GM21717 (cell line): ENCODE results near the gene HRK.

Experiments
- ATAC-seq: cut with Tn5 transposase; IDR thresholded peaks from one replicate; pipeline ENCODE4 v1.9.1; 2021; ENCODE audit warnings: mild to moderate bottlenecking, moderate library complexity; ENCODE audit not compliant: unreplicated experiment

The HRK gene

DNA sequence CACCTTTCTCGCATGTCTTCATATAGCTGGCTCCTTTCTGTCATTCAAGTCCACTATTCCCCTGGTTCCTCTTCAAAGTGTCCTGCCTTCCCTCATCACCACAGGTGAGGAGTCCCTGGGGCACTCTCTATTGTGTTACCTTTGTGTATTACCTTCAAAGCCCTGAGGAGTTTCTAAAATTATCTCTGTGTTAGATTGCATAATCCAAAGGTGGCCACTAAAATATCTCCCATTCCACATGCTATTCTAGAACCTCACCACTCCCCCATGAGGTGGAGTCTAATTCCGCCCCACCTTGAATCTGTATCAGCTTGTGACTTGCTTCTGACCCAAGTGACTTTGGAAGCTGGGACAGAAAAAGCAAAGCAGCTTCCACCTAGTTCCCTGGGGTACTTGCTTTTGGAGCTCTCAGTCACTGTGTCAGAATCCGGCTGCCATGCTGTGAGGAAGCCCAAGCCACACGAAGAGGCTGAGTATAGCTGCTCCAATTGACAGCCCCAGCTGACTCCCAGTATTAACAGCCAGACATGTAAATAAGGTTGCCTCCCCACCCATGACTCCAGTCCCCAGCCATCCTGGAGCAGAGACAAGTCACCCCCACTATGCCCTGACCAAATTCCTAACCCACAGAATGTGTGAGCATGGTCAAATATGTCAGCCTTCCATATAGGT, 6.8 kb downstream of the HRK start:
- ATAC-seq: no peak

DNA sequence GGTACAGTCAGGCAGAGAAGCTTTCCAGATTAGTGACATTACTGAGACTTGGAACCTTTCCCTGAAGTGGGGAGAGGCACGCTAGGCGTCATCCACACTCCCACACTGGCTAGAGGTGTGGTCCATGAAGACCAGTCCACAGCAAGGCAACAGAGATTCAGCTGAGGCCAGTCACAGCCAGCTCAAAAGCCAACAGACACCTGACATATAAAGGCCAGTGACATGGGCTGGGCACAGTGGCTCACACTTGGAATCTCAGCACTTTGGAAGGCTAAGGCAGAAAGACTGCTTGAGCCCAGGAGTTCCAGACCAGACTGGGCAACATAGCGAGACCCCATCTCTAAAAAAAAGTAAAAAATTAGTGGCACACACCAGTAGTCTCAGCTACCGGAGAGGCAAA, 10.9 kb downstream of the HRK start:
- ATAC-seq: no peak

DNA sequence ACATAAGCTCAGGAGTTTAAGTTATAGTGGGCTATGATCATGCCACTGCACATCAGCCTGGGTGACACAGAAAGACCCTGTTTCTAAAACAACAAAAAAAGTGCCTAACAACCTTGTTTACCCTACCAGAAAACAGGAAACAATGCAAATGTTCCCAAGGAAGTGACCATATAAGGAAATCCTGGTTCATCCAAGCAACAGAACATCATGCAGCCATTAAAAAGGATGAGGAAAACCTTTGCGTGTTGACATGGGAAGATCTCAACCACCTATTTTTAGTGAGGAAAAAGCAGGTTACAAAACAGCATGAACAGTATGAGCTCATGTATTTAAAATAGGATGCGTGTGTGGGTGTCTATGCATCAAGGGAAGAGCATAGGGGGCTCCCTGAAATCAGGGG, 13.7 kb downstream of the HRK start:
- no peak for ATAC-seq

DNA sequence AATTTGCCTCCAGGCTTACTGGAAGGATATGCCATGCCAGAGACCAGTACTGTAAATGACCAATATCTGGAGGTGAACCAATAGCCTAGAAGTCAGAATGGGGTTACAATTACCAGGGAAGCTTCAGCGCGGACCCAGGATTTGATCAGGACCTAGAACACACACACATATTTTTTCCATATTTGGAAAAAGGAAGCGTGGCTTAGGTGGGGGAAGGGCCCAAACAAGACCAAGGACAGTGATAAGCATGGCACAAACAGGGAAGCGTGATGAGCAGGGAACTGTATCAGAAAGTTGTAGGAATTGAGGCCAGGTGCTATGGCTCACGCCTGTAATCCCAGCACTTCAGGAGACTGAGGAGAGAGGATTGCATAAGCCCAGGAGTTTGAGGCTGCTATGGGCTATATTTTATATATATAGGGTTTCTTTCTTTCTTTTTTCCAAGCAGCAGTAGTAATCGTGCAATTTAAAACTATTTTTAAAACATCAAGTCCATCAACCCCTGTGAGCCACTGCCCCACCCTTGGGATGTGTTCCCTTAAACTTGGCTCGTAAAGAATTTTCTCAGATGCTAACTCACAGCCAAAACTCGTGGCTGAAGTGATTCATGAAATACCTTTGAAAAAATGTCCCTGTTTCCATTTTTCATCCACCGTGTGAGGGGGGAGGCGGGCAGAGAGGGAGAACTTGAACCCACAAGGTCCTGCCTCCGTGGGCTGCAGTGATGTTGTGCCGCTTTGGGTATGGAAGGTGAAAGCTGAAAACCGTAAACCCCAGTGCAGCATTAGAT, 16.7 kb downstream of the HRK start:
- ATAC-seq: no peak

DNA sequence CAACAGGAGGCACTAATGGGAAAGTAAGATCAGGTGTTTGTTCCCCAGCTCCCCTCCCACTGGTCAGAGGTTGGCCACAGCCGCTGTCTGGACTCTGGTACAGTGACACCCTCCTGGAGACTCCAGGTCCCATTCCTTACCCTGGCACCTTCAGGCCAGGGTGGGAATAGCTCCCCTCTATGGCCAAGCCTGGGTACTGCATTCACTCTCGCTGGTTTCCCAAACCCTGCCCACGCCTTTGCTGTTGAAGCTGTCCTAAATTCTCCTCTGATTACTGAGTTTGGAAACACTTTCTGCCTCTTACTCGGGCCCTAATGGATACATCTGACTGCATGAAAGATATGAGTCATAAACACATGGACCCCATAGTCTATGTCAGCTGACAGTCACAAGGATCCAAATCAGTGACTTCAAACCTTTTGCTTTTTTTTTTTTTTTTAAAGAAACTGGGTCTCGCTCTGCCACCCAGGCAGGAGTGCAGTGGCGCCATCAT, 17.9 kb downstream of the HRK start:
- ATAC-seq: no peak

DNA sequence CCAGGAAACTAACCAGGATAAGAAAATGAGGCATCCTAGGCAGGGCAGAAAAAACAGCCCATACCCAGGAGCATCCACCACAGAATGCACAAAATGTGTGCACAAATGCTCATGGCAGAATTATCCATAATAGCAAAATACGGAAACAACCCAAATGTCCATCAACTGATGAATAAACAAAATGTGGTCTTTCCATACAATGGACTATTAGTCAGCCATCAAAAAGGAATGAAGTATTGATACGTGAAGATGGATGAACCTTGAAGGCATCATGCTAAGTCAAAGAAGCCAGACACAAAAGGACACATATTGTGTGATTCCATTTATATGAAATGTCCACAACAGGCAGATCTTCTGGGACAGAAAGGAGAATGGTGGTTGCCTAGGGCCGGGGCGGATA, 19.1 kb downstream of the HRK start:
- no peak for ATAC-seq

DNA sequence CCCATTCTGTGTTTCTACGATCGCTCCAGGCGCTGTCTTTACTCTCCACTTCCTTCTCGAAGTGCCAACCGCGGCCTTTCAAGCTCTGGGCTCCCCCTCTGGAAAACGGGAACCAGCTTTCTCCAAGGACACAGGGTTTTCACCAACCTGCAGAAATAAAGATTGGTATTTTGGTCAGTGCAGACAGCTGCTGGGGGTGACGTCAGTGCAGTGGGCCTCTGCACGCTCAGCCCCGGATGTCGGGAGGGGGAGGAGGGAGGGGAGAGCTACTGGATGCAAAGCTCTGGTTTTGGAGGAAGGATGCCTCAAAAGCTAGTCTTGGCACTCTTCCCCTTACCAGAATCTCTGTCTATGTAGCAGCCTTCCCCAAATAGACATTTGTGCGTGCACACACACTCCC, 19.9 kb downstream of the HRK start:
- ATAC-seq: peak; percentile 69

DNA sequence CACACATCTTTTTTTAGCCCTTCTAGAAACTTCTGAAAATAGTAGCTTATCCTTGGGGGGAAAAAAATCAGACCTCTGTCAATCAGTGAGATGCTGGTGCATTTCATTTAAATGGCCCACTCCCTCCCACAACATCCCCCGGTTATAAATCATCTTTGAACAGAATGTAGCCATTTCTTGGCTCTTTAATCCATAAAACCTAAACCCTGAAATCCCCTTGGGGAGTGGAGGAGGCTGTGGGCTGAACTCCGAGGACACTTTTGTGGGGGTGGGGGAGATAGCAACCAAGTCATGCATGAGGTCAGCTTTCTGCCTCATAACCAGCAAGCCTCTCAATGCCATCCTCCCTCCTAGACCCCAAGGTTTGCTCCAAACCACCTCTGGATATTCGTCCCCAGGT, 21.0 kb downstream of the HRK start:
- no peak for ATAC-seq

DNA sequence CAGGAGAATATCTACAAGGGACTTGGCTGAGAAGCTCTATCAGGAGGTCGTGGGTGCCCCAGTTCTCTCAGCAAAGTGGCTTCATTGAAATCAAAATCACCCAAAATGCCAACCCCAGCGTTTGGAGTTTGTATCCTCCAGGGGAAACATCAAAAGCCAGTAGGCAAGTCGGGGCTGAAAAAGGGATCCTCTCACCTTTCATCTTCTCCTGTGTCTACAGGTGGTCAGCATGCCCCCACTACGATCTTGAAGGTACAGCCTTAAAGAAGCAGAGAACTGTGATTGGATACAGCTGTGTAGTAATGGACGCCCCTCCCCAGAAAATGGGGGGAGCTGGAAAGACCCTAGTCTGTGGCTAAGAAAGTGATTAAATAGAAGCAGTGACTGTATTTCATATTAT, 22.2 kb downstream of the HRK start:
- ATAC-seq: no peak

DNA sequence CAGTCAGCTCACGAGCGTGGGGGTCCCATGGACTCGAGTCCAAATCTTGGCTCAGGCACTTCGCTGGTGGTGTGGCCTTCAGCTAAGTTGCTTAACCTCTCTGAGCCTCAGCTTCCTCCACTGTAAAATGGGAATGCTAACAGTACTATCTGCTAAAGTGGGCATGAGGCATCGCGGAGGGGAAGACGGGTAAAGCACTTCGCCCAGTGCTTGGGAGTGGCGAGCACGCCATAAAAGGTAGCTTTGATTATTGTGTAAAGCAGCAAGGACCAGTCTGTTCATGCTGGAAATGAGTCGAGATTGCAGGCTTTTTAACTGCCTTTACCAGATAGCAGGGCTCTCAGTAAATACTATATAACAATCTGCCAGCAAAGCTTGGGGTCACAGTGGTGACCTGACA, 24.5 kb downstream of the HRK start:
- no peak for ATAC-seq

DNA sequence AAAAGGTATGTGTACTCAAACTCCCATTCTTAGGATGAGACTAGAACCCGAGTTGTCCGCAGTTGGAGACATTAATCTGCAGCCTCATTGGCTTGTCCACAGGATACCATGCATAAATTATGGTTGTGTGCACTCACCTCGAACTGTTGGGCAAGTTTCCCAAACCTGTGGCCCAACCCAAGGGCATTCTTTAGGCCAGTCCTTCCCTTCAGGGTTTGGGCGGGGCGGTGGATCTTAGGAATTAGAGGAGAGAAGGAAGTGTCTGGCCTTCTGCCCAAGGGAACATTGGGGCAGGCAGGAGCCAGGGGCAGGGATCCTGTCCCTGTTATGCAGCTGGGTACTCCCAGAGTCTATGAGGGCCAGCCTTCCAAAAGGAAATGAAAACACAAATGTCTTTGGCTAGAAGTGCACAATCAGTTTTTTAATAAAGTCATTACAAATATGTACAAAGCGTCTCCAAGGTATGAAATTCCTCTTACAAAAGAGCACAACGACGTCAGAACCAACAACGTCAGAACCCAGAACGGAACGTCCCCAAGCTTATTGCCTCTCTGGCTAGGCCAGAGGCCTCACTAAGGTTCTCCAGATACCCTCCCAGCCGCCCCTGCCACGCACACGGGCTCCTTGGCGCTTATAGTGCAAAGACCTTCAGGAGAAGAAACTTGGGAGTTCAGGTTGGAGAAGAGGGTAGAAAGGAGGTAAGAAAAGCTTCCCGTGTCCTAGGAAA, 25.3 kb downstream of the HRK start:
- no peak for ATAC-seq

DNA sequence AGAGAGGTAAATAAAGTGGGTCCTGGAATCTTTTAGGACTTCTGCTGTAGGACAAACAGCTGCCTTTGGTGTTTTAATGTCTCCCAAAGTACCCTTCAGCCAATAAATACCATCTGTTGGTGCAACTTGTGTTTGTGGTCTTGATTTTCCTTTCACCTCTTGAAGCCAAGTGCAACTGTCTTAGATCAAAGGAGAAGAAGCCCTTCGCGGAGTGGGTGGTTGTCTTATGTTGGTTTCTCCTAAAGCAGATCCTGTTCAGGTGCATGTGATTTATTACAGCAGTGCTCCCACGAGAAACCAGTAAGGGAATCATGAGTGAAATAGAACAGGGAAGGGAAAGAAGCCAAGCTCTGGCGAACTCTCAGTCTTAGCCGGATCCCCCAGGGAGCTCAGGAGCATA, 27.7 kb downstream of the HRK start:
- ATAC-seq: no peak

DNA sequence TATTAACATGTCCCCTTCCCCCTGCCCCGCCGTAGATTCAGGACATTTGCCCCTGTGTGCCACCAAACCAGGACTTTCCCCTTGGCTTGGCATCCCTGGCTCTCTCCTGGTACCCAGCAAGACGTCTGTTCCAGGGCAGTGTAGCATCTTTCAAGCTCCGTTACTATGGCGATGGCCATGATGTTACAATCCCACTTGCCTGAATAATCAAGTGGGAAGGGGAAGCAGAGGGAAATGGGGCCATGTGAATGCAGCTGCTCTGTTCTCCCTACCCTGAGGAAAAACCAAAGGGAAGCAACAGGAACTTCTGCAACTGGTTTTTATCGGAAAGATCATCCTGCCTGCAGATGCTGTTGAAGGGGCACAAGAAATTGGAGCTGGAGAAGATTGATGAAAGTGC, 28.9 kb downstream of the HRK start:
- ATAC-seq: no peak

DNA sequence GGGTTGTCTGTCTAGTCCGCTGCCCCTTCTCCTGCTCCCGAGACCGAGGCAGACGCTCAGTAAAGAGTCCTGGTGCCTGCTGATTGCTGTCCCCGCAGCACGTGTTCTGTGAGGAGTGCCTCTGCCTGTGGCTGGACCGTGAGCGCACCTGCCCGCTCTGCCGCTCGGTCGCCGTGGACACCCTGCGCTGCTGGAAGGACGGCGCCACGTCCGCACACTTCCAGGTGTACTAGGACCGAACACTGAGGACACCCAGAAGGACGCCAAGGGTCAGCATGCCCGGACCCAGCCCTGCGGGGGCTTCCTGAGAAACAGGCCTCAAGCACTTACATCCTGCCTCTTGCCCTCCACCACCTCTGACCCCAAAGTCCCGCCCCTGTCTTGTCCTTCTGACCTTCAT, 32.0 kb downstream of the HRK start:
- no peak for ATAC-seq

DNA sequence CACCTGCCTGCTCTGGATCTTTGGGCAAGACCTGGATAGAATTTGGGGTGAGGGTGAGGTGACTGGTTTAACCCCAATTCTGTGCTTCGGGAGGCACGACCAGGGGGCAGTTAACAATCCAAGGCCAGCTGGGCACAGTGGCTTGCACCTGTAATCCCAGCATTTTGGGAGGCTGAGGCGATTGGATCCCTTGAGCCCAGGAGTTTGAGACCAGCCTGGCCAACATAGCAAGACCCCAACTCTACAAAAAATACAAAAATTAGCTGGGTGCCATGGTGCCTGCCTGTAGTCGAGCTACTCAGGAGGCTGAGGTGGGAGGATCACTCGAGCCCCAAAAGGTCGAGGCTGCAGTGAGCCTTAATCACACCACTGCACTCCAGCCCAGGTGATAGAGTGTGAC, 38.2 kb downstream of the HRK start:
- ATAC-seq: no peak

DNA sequence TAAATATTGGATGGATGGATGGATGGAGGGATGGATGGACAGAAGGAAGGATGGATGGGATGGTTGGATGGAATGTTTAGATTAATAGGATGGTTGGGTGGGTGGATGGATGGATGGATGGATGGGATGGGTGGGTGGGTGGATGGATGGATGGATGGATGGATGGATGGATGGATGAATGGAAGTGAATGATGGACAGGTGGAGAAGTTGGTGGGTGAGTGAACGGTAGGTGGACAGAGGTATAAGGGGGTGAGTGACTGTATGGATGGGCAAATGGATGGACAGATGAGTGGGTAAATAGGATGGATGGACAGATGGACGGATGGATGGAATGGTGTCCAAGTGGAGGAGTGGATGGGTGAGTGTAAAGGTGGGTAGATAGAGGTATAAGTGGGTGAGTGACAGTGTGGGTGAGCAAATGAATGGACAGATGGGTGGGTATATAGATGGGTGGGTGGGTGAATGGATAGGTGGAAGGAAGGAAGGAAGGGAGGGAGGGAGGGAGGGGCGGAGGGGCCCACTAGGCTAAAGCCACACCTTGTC, 41.9 kb downstream of the HRK start:
- no peak for ATAC-seq

DNA sequence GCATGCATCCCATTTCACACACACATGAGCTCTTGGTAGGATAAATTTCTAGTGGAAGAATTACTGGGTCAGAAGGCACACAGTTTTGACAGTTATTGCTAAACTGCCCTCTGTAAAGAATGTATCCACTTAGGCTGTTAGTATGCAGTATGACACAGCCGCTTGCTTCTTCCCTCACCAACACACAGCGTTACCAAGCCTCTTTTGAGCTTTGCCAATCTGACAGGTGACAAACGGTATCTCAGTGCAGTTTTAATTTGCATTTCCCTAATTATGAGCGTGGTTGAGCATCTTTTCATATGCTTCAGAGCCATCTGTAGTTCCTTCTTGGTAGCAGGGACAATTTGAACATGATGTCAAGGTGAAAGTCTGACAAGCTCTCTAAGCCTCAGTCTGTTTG, 42.9 kb downstream of the HRK start:
- ATAC-seq: no peak

DNA sequence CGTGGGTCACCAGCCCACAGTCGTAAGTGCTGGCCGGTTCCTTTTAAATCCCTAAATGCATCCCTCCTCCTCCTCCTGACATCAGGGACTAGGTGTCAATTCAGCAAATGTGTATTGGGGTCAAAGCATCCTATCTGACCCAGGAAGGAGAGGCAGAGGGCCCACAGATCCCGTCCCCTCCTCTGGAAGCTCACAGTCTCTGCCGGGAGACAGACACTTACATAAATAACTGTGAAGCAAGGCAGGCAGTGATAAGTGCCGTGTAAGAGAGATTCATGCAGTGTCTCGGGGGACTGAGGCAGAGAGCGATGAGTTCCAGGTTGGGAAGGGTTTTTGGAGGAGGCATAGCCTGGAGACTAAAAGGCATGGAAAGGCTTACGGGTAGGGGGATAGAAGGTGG, 44.1 kb downstream of the HRK start:
- no peak for ATAC-seq

DNA sequence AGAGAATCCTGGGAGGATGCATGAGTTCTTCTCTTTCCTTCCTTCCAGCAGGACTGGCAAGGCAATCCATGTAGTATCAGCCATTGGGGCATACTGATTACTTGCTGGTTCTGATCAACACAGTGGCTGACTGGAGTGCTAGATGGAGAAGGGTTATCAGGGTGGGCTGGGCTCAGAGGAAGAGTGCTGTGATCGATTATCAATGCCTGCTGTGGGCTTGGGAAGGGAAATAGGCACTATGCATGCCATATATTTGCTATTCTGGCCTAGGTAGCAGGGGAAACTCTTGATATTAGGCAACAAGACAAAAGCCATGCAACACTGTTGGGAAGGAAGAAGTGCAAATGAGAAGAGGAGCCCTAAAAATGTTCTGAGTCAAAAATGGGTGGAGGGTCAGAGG, 45.8 kb downstream of the HRK start:
- no peak for ATAC-seq

DNA sequence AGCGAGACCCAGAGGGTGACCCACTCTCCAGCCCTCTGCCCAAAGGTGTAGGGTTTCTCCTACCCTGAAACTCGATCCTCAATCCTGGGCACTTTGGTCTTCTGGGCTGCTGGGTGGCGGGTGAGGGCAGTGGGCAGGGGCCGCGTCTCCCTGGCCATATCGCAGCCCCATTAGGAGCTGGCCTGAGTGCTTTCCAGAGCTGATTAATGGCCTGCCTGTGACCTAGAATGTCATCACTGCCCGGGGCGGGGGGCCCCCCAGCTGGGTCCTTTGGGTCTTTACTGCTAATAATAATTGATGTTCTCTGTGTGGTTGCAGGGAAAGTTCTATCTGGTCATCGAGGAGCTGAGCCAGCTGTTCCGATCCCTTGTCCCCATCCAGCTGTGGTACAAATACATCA, 47.8 kb downstream of the HRK start:
- ATAC-seq: no peak

DNA sequence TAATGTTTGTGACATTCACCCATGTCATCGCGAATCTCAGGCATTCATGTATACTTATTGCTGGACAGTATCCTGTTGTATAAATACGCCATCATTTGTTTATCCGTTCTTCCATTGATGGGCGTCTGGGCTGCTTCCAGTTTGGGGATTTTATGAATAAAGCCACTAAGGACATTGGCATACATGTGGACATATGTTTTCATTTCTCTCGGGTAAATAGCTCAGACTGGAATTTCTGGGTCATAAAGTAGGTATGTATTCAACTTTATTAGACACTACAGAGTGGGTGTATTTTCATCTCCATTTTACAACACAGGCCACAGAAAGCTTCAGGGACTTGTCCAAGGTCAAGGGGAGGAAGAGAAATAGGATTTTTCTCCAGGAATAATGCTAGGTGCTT, 48.9 kb downstream of the HRK start:
- ATAC-seq: no peak

DNA sequence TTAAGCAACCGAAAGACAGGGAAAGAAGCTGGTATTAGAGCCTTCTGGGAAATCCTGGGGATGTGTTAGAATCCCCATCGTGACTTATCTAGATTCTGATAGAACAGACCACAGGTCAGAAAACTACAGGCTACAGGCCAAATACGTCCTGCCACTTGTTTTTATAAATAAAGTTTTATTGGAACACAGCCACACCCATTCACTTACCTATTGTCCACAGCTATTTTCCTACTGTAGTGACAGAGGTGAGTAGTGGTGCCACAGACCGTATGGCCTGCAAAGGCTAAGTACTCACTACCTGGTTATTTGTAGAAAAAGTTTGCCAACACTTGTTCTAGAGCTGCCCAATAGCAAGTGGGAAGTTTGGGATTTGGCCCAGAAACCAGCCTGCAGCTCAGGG, 53.8 kb downstream of the HRK start:
- ATAC-seq: no peak
